Fibroblast of peridontal ligament (primary cell): ENCODE data around the gene WRAP73.

Experiments
- DNase-seq: peaks from one replicate; pipeline ENCODE4 v3.0.0-alpha.2; 2010; ENCODE audit errors: extremely low read depth

The WRAP73 gene

DNA sequence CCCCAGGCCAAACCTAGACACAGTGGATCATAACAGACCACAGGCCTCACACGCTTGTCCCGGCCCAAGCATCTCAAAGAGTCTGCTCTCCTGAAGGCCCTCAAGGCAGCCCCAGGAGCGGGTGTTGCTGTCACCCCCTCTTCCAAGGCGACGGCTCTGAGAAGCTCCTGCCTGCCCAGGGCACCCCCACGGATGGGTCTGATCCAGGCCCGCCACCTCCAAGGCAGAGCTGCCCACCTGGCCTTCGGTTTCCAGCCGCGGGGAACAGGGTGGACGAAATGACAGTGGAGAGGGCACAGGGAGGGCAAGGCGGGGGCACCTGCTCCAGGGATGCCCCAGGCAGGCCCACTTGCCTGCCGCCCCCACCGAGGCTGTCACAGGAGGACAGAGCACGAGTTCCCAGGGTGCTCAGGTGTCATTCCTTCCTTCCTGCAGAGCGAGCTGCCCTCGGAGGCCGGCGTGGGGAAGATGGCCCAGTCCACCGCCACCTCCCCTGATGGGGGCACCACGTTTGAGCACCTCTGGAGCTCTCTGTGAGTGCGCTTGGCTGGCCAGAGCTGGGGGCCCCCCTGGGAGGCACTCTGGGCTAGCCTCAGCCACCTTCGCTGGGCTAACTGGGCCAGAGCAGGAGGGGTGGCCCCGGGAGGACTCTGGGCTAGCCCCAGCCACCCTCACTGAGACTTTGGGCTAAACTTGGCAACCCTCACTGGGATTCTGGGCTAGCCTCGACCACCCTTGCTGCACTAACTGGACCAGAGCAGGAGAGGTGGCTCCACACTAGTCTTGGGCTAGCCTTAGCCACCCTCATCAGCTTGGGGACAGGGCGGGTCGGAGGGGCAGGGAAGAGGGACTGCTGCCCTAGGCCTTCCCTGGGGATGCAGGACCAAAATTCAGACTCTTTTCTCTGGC is 32.2 kb upstream of the WRAP73 start:
- no peak for DNase-seq

DNA sequence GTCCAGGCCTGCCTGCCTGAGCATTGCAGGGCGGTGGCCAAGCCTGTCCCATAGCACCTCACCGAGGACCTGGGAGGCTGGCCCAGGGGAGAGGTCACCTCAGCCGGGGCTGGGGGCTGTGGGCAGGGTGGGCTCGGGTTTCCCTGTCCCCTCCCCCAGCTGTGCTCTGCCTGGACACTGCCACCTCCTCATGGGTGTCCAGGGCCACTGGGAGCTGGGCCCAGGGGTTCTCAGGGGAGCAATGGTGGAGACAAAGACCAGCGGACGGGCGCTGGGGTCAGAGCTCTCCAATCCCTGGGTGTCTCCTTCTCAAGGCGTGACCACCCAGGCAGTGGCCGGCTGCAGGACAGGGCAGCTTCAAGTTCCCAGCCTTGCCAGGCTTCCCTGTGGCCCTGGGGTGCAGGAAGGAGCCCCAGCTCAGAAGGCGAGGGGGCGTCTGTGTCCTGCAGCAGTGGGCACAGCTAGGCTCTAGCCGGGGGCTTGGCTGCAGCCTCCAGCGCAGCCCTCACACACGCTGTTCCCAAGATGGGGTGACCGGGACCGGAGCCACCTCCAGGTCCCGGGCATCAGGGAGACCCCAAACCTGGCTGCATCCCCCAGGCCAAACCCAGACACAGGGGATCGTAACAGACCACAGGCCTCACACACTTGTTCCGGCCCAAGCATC is 31.5 kb upstream of the WRAP73 start:
- no peak for DNase-seq

- no peak for DNase-seq
Observed at GRCh38 chr1:3680488-3681230, 30.8 kb upstream of the WRAP73 start.

GRCh38 chr1:3679799-3680453 is 30.0 kb upstream of the WRAP73 start:
- DNase-seq = no peak

- no peak for DNase-seq
Observed at GRCh38 chr1:3679098-3679555, 29.2 kb upstream of the WRAP73 start.

GRCh38 chr1:3678361-3679097 is 28.6 kb upstream of the WRAP73 start:
- no peak for DNase-seq

DNA sequence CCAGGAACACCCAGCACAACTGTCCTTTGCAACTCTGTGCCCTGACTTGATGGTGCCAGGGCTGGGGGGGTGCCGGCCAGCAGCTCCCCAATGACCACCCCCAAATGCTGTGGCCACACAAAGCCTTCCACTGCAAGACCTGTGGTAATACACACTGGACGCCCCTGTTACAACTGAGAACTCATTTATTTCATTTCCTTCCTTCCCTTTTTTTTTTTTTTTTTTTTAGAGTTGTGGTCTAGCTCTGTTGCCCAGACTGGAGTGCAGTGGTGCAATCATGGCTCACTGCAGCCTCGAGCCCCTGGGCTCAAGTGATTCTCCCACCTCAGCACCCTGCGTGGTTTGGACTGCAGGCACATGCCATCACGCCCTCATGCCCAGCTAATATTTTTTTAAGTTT is 27.6 kb upstream of the WRAP73 start:
- DNase-seq = no peak

GRCh38 chr1:3676581-3677470 is 26.9 kb upstream of the WRAP73 start:
- no peak for DNase-seq

DNA sequence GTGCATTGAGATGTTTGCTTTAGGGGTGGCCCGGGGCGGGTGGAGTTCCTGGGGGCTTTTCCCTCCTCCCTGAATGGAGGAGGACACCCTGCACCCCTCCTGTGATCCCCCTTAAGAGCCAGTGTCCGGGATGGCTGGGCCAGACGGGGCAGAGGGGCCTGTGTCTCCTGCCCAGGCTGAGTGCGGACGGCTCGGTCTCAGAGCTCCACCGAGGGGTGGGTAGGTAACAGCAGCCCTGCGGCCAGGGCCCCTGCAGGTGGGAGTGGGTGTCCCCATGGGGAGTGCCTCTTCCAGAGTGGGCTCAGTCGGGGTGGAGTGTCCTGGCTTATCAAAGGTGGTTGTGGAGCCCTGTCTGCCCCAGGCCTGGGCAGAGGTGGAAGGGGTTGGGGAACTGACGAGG is 25.5 kb upstream of the WRAP73 start:
- no peak for DNase-seq

GRCh38 chr1:3674100-3675094 is 24.5 kb upstream of the WRAP73 start:
- DNase-seq = no peak

DNA sequence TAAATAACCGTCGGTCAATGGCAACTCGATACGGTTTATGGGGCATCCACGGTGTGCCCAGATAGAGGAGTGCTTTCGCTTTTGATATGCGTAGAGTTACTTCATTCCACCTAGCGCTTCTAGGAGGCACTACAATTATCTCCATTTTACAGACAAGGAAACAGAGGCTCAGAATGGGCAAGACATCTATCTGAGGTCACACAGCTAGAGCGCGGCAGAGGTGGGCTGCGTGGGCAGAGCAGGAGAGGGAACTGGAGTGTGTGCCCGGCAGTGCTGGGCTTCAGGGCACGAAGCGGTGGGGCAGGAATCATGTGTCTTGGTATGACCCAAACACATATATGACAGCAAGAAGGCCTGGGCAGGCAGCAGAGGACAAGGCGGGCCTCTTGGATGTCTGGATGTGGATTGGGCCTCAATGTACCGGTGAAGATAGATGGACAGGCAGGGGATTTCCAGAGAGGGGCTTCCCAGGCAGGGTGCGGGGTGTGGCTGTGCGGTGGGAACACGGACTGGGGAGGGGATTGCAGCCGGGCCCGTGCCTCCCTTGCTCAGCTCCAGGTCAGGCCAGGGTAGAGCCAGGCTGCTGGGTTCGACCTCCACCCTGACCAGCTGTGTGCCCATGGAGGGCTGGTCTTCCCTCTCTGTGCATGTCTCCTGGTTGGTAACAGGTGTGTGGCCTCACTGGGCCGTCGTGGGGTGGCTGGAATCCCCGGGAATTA is 23.6 kb upstream of the WRAP73 start:
- no peak for DNase-seq

DNA sequence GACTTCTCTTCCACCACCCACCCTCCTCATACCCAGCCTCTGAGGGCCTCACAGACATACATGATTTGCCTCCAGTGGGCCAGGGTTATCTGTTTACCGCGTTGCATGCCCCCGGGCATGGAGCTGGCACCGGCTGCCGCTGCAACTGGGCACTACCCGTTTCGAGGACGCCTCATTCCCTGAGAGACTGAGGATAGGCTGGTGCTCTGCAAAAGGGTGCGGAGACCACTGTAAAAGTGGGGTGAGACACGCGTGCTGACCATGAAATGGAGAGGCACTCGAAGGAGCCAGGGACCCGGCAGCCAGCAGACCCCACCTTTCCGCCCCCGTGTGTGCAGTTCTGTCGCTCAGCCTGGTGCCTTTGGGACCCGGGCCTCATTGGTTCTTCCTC is 23.1 kb upstream of the WRAP73 start:
- no peak for DNase-seq

- DNase-seq = no peak
Observed at GRCh38 chr1:3672231-3672970, 22.5 kb upstream of the WRAP73 start.

DNA sequence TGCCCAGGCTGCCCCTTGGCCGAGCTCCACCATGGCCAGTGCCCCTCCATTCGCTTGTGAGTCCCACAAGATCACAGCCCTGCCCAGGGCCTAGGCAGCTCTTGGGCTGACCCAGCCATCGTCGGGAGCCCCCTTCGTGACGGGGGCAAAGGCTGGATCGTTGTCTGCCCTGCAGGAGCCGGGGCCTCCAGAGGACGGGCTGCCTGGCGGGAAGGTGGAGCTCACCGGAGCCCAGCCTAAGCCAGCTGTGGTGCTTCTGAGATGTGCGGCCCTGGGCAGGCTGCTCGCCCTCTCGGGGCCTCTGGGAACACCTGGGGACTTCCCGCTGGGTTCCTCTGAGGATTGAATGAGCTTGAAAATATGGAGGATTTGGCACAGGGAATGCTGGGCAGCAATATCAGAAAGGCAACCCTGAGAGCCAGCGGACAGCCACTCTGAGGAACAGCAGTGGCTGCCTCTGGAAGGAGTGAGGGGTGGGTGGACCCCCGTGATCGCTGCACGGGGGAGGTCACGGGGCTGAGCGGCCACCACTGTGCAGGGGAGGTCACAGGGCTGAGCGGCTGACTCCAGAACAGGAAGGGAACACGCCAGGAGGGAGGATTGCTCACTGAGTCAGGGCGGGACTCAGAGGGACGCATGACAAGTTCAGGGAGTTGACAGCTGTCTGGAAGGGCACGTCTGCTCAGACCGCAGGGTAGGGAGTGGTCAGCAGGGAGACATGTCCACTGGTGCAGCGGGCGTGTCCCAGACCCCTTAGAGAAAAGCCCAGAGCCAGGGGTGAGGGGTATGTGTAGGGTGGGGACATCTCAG is 21.7 kb upstream of the WRAP73 start:
- DNase-seq = no peak

DNA sequence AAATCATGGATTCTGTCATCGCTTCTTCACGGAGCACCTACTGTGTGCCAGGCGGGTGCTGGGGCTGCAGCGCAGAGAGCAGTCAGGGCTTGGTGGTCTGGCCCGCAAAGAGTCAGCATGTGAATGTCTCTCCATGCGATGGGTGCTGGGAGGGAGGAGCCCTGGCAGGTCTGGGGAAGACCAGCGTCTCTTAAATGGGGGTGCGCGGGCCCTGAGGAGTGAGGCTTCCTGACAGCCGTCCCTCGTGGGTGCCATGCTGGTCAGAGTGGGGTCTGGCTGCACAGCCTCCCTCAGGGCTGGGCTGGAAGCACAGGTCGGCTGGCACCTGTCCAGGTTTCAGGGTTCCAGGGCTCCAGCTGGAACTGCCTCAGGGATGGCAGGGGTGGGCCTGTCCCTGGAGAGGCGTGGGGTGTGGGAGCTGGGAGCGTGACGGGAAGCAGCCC is 20.9 kb upstream of the WRAP73 start:
- DNase-seq = no peak

DNA sequence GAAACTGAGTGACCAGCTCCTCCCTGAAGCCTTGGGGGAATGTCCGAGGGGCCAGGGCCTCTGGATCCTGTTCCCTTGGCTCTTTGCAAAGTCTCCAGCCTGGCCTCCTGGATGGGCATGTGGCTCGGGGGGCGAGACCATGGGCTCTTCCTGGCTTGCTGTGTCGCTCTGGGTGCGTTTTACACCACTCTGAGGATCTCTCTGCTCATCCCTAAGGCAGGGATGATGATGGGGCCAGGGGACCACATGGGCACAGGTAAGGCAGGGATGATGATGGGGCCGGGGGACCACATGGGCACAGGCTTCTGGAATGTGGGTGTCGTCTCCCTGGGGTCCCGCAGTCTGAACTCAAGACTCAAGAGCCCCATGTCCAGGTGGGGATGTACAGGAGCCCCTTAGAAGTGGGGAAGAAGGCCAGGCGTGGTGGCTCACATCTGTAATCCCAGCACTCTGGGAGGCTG is 20.1 kb upstream of the WRAP73 start:
- DNase-seq = no peak

DNA sequence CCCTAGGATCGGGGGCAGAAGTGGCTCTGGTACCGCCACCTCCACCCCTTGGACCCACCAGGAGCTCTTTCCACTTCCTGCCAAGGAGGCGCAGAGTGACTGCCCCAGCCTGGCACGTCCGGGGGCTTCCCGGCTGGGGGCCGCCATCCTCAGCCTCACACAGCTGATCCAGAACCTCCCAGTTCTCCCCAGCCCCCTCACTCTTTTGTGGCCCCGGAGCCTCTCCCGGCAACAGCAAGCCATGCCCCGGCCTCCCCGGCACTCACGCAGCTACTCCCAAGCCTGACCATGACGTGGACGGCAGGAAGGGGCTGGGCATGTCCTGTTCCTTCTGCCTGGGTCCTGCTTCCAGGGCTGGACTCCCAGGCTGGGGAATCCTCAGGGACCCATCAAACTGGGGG is 19.5 kb upstream of the WRAP73 start:
- no peak for DNase-seq
